Loucy (cell line): ENCODE data around the gene YBX2.

Experiments used
- CTCF ChIP-seq: fragments of 200-600 bp; sonication (generic); conservative IDR thresholded peaks from 2 replicates; pipeline ENCODE4 v1.5.1; 2014; ENCODE audit warnings: mild to moderate bottlenecking, antibody characterized with exemption, low read length
- EZH2phosphoT487 ChIP-seq: fragments of 200-600 bp; IDR thresholded peaks from 2 replicates; pipeline ENCODE4 v1.6.1; 2018; ENCODE audit warnings: antibody characterized with exemption, mild to moderate bottlenecking, moderate library complexity, borderline replicate concordance

GRCh38 chr17:7293159-7293558 lies 1.3 kb downstream of the YBX2 start:
- TF ChIP-seq CTCF (no peak), EZH2phosphoT487 (no peak)
